ENCODE measurements around the gene MRPL45. TPM values are rescaled to one million over a fixed set of nuclear protein-coding genes. Genes with fewer than 3 reads are reported as not detected.

The MRPL45 gene
- total and polyA plus RNA-seq, 9 of the 15 experiments (the other 6 are each of a cell fraction or from before 2014, with no cell fraction given), result 48.4 to 228 (median 76.8) TPM

GRCh38 chr17:38351412-38352222 is 54.6 kb downstream of the MRPL45 start, which contains the start of gene SOCS7 (continued):
- TF ChIP-seq ELF2 (CRISPR knock-in tag; IDR thresholded peaks at IDR 0.05) (0 out of 2 replicates have a peak, but pooled peaks have one; percentile 24), CCNT2 (IDR thresholded peaks at IDR 0.05; ENCODE audit: borderline replicate concordance, extremely low read depth, insufficient read length, low read depth, low read length) (peak; percentile 71), HMG20B (CRISPR knock-in tag; IDR thresholded peaks at IDR 0.05) (no peak), RBM34 (IDR thresholded peaks at IDR 0.05; ENCODE audit: borderline replicate concordance, insufficient read depth, low read length) (no peak), ZBTB49 (CRISPR knock-in tag; IDR thresholded peaks at IDR 0.05; ENCODE audit: borderline replicate concordance) (no peak), RREB1 (CRISPR knock-in tag; IDR thresholded peaks at IDR 0.05) (0 out of 2 replicates have a peak, but pooled peaks have one; percentile 40), HNRNPLL (IDR thresholded peaks at IDR 0.05; ENCODE audit: low read depth, low read length, poor library complexity, severe bottlenecking) (peak; percentile 63), ZNF318 (IDR thresholded peaks at IDR 0.05; ENCODE audit: borderline replicate concordance in 1 of 2, low read depth in 1 of 2) (no peak)

Data from K562 (cell line).